B cell (primary cell): Measurements from ENCODE around the gene MTHFD1L. TPM values are rescaled to one million over a fixed set of nuclear protein-coding genes. Genes with fewer than 3 reads are reported as not detected.

Experiments used
- ATAC-seq: fragments of 200-7000 bp; cut with Tn5 transposase; one replicate; pipeline ENCODE4 v1.10.0; 2021; ENCODE audit warnings: low read depth, mild to moderate bottlenecking, moderate number of reproducible peaks, moderate library complexity
- CTCF ChIA-PET: fragments of 350-600 bp; sonication (Branson Sonifier 250); formaldehyde crosslinking; loops from one replicate; lab custom pipeline; 2021; ENCODE audit warnings: antibody characterized with exemption, inconsistent platforms; lab: Charles Lee
- POLR2A ChIA-PET: fragments of 350-600 bp; sonication (Branson Sonifier 250); formaldehyde crosslinking; loops from one replicate; lab custom pipeline; 2021; ENCODE audit warnings: antibody characterized with exemption; lab: Charles Lee
- DNase-seq: peaks from one replicate; pipeline ENCODE4 v3.0.0; 2013
- H2AFZ ChIP-seq: 2 replicates; pipeline ENCODE4 v1.6.1; 2012; ENCODE audit warnings: mild to moderate bottlenecking, low read depth, low read length; ENCODE audit not compliant: insufficient read depth, poor library complexity, severe bottlenecking
- H3K27ac ChIP-seq, 2 donors: 1 replicate in 1 of 2; 2 replicates in 1 of 2; pipeline ENCODE4 v1.5.1; 2012 to 2013; ENCODE audit warnings: low read length in 2 of 2, mild to moderate bottlenecking in 2 of 2, moderate library complexity in 1 of 2
- H3K27me3 ChIP-seq, 4 experiments: fragments of 200-600 bp in 1 of 4; sonication (generic) in 1 of 4; replicated peaks in 1 of 4; 1 replicate in 2 of 4; 2 replicates in 2 of 4; pipeline versions ENCODE4 v1.6.1 to v1.7.0; 2013 to 2016; ENCODE audit warnings: low read length in 3 of 4, mild to moderate bottlenecking in 2 of 4, mixed read lengths in 1 of 4, moderate library complexity in 1 of 4; ENCODE audit not compliant: insufficient read depth in 4 of 4, control insufficient read depth in 3 of 4; ENCODE audit errors: control extremely low read depth in 1 of 4
- H3K36me3 ChIP-seq, 2 experiments: replicated peaks in 1 of 2; 1 replicate in 1 of 2; 2 replicates in 1 of 2; pipeline versions ENCODE4 v1.6.1 to v1.7.1; 2013; ENCODE audit warnings: low read length in 1 of 2; ENCODE audit not compliant: insufficient read depth in 2 of 2, control insufficient read depth in 1 of 2; ENCODE audit errors: control extremely low read depth in 1 of 2, extremely low read depth in 1 of 2
- H3K4me1 ChIP-seq, 2 donors: fragments of 200-600 bp in 1 of 2; sonication (generic) in 1 of 2; 1 replicate in 1 of 2; 2 replicates in 1 of 2; pipeline versions ENCODE4 v1.5.1 to v1.6.1; 2013 to 2017; ENCODE audit warnings: low read length in 2 of 2; ENCODE audit not compliant: control insufficient read depth in 2 of 2, insufficient read depth in 2 of 2
- H3K4me2 ChIP-seq: replicated peaks from 2 replicates; pipeline ENCODE3; 2012; ENCODE audit warnings: mild to moderate bottlenecking, low read depth, low read length; ENCODE audit not compliant: poor library complexity, severe bottlenecking
- H3K4me3 ChIP-seq, 5 experiments: fragments of 200-600 bp in 1 of 5; sonication (generic) in 1 of 5; 1 replicate in 3 of 5; 2 replicates in 2 of 5; pipeline versions ENCODE4 v1.5.1 to v1.7.0; 2011 to 2016; ENCODE audit warnings: low read length in 4 of 5, mild to moderate bottlenecking in 4 of 5, low read depth in 2 of 5, control low read depth in 1 of 5, moderate library complexity in 1 of 5; ENCODE audit not compliant: insufficient read depth in 1 of 5; ENCODE audit errors: control extremely low read depth in 1 of 5, extremely low read depth in 1 of 5
- H3K79me2 ChIP-seq: fragments of 200-600 bp; sonication (generic); one replicate; pipeline ENCODE4 v1.6.0; 2016; ENCODE audit warnings: low read length; ENCODE audit not compliant: control insufficient read depth, insufficient read depth
- H3K9ac ChIP-seq: fragments of 200-600 bp; sonication (generic); 2 replicates; pipeline ENCODE4 v1.6.1; 2017; ENCODE audit warnings: mild to moderate bottlenecking, low read length, moderate library complexity
- H3K9me3 ChIP-seq, 3 donors: one replicate each; pipeline versions ENCODE4 v1.6.1 to v1.7.1; 2013; ENCODE audit warnings: low read length in 2 of 3; ENCODE audit not compliant: control insufficient read depth in 2 of 3, insufficient read depth in 1 of 3; ENCODE audit errors: control extremely low read depth in 1 of 3
- H4K20me1 ChIP-seq: 2 replicates; pipeline ENCODE4 v1.6.0; 2012; ENCODE audit warnings: mild to moderate bottlenecking, low read length; ENCODE audit not compliant: insufficient read depth, control insufficient read depth, poor library complexity, severe bottlenecking
- H3K27ac Mint-ChIP-seq: one replicate; pipeline ENCODE4 v1.8.0; 2021; ENCODE audit warnings: mixed read lengths
- H3K27me3 Mint-ChIP-seq: one replicate; pipeline ENCODE4 v1.8.0; 2021; ENCODE audit warnings: mixed read lengths
- H3K4me1 Mint-ChIP-seq: one replicate; pipeline ENCODE4 v1.8.0; 2021; ENCODE audit warnings: mixed read lengths
- H3K4me3 Mint-ChIP-seq: one replicate; pipeline ENCODE4 v1.8.0; 2021; ENCODE audit warnings: mixed read lengths
- H3K9me3 Mint-ChIP-seq: one replicate; pipeline ENCODE4 v1.8.0; 2022; ENCODE audit warnings: mixed read lengths; ENCODE audit not compliant: insufficient read depth
- EZH2 ChIP-seq: IDR thresholded peaks from 2 replicates; pipeline ENCODE4 v1.6.1; 2012; ENCODE audit warnings: borderline replicate concordance, low read depth, mild to moderate bottlenecking, moderate library complexity, low read length; ENCODE audit not compliant: insufficient read depth, poor library complexity, severe bottlenecking
- WGBS: methylation state at CpG from one replicate; pipeline ENCODE4 v1.1.5; 2013; ENCODE audit warnings: missing lambda C conversion rate; ENCODE audit not compliant: insufficient coverage; 5-methylcytosine and 5-hydroxymethylcytosine counted together
- intact Hi-C: fragments of 100-400 bp; cut with micrococcal nuclease; formaldehyde crosslinking; loops from one replicate; pipeline ENCODE4 v1.10.0; 2022
- polyA plus RNA-seq: library from polyadenylated mRNA; depleted of rRNA; stranded (reverse); fragments of >200 nt; gene quantifications from 2 replicates; pipeline ENCODE4 v1.2.3, GENCODE V29; 2012
- total RNA-seq, 2 donors: library from RNA; stranded (reverse); fragments of 120-200 nt in 1 of 2; gene quantifications; 1 replicate in 1 of 2; 2 replicates in 1 of 2; pipeline versions ENCODE4 v1.2.3 to v1.2.4, GENCODE V29; 2013 to 2022
- TF ChIP-seq, protein P1 (sequence below): fragments of 200-600 bp; IDR thresholded peaks from one replicate; pipeline ENCODE4 v1.8.0; 2022; ENCODE audit warnings: antibody characterized with exemption, mild to moderate bottlenecking

The MTHFD1L gene
- total and polyA plus RNA-seq, 2 donors (not counting 1 experiment from before 2014, with no cell fraction given), result 2.9 to 16.1 TPM

DNA sequence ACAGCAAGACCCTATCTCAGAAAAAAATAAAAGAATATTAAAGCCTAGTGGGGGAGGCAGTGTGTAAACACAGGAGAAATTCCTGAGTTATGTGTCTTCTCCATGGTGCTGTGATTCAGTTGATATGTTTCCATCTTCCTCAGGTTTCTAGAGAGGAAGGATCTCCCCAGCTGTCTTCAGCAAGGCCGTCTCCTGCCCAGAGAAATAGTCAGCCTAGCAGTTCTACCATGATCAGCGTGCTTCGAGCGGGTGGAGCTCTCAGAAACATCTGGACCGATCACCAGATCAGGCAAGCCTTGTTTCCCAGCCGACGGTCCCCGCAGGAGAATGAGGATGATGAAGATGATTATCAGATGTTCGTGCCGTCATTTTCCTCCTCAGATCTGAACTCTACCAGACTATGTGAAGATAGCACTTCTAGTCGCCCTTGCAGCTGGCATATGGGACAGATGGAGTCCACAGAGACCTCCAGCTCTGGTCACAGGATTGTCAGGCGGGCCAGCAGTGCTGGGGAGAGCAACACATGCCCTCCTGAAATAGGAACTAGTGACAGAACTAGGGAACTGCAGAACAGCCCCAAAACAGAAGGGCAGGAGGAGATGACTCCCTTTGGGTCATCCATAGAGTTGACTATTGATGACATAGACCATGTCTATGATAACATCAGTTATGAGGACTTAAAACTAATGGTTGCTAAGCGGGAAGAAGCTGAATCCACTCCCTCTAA, 34.9 kb upstream of the MTHFD1L start:
- no peaks in the 10 kb centered on the region for H3K9me3 Mint-ChIP-seq
- H3K36me3 ChIP-seq, result peaks cover 1 to 70% of the 10 kb centered on the region in 2 experiments
- H3K27ac Mint-ChIP-seq, result peak overlapping the region; percentile 12
- no peak overlapping the region for H3K27ac ChIP-seq
- H2AFZ ChIP-seq, result no peak overlapping the region
- H3K27me3 ChIP-seq, result no peaks in the 10 kb centered on the region
- no peak for ATAC-seq
- no peak overlapping the region for H3K4me2 ChIP-seq
- intact Hi-C loops, result no loop called here
- POLR2A ChIA-PET, result no interaction called here
- peaks cover 34% of the 10 kb centered on the region for H3K79me2 ChIP-seq
- DNase-seq, result no peak
- CTCF ChIA-PET, result interaction anchor here (1.0 to 3.5 kb wide), 2 partner anchors 16 to 412 kb away, joined by 5 to 13 read pairs; no protein-coding TSS in a partner anchor
- H3K9ac ChIP-seq, result no peak overlapping the region
- no peaks in the 10 kb centered on the region for H3K9me3 ChIP-seq
- H3K4me1 Mint-ChIP-seq, result peaks cover 3% of the 10 kb centered on the region
- no peaks in the 10 kb centered on the region for H3K4me1 ChIP-seq
- H3K27me3 Mint-ChIP-seq, result no peaks in the 10 kb centered on the region
- peaks cover 26% of the 10 kb centered on the region for H4K20me1 ChIP-seq
- WGBS, result 95% methylated on average over 7 of the region's 13 CpGs
- no peak overlapping the region for H3K4me3 Mint-ChIP-seq
- H3K4me3 ChIP-seq, result no peak overlapping the region
- TF ChIP-seq, protein P1, sequence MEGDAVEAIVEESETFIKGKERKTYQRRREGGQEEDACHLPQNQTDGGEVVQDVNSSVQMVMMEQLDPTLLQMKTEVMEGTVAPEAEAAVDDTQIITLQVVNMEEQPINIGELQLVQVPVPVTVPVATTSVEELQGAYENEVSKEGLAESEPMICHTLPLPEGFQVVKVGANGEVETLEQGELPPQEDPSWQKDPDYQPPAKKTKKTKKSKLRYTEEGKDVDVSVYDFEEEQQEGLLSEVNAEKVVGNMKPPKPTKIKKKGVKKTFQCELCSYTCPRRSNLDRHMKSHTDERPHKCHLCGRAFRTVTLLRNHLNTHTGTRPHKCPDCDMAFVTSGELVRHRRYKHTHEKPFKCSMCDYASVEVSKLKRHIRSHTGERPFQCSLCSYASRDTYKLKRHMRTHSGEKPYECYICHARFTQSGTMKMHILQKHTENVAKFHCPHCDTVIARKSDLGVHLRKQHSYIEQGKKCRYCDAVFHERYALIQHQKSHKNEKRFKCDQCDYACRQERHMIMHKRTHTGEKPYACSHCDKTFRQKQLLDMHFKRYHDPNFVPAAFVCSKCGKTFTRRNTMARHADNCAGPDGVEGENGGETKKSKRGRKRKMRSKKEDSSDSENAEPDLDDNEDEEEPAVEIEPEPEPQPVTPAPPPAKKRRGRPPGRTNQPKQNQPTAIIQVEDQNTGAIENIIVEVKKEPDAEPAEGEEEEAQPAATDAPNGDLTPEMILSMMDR, result no peak
- TF ChIP-seq EZH2, result no peak

DNA sequence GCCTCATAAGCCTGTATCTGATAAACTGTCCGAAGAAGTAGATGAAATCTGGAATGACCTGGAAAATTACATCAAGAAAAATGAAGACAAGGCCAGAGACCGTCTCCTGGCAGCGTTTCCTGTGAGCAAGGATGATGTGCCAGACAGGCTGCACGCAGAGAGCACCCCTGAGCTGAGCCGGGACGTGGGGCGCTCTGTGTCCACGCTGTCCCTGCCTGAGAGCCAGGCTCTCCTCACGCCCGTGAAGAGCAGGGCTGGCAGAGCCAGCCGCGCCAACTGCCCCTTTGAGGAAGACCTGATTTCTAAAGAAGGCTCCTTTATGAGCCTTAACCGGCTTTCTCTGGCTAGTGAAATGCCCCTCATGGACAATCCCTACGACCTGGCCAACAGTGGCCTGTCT, 33.9 kb upstream of the MTHFD1L start:
- DNase-seq, result no peak

More for the DNA sequence above, 33.9 kb upstream of the MTHFD1L start:
- intact Hi-C loops, result no loop called here
- Mint-ChIP-seq H3K27me3 (no peaks in the 10 kb centered on the region), H3K9me3 (no peaks in the 10 kb centered on the region), H3K4me1 (peaks cover 3% of the 10 kb centered on the region), H3K27ac (no peak overlapping the region), H3K4me3 (no peak overlapping the region)
- Histone ChIP-seq H3K36me3 (peaks cover 1 to 79% of the 10 kb centered on the region in 2 experiments), H3K4me3 (no peak overlapping the region), H3K9me3 (no peaks in the 10 kb centered on the region), H3K27me3 (no peaks in the 10 kb centered on the region), H4K20me1 (peaks cover 32% of the 10 kb centered on the region), H2AFZ (no peak overlapping the region), H3K4me2 (no peak overlapping the region), H3K4me1 (no peaks in the 10 kb centered on the region), H3K9ac (no peak overlapping the region), H3K27ac (no peak overlapping the region), H3K79me2 (peaks cover 40% of the 10 kb centered on the region)
- ATAC-seq, result no peak
- POLR2A ChIA-PET, result no interaction called here
- TF ChIP-seq, protein P1, result no peak
- no peak for TF ChIP-seq EZH2
- over 99% methylated on average over 14 of the region's 14 CpGs for WGBS
- CTCF ChIA-PET, result interaction anchor here (1.0 to 3.5 kb wide), 2 partner anchors 17 to 413 kb away, joined by 5 to 13 read pairs; no protein-coding TSS in a partner anchor
